ENCODE results near the gene HIC1. TPM values are rescaled to one million over a fixed set of nuclear protein-coding genes. Genes with fewer than 3 reads are reported as not detected.

Gene HIC1
- total and polyA plus RNA-seq, 2 experiments from 2014 or later: 0.17 to 0.26 TPM

GRCh38 chr17:2101448-2102257, 46.8 kb downstream of the HIC1 start:
- no peaks in the 10 kb centered on the region for H3F3A ChIP-seq (replicated peaks; ENCODE audit: low read depth)
- Mint-ChIP-seq H3K9me3 (no peaks in the 10 kb centered on the region), H3K27me3 (ENCODE audit: insufficient read depth, low read depth, poor library complexity) (no peaks in the 10 kb centered on the region), H3K4me1 (peaks cover 3% of the 10 kb centered on the region; the same call in 1 of the 3 replicates), H3K4me3 (no peak overlapping the region), H3K27ac (no peak overlapping the region), H3K36me3 (ENCODE audit: low read depth) (no peaks in the 10 kb centered on the region)
- no peak overlapping the region for H3K4me3 ChIP-seq
- H4K20me1 ChIP-seq (replicated peaks; ENCODE audit: insufficient read depth): no peaks in the 10 kb centered on the region
- no peak overlapping the region for H3K4me2 ChIP-seq
- no peaks in the 10 kb centered on the region for H3K9me2 ChIP-seq (ENCODE audit: insufficient read depth)
- H3K27me3 ChIP-seq (ENCODE audit: insufficient read depth): no peaks in the 10 kb centered on the region
- no peak for DNase-seq (ENCODE audit: low spot score)
- H2AFZ ChIP-seq: no peak overlapping the region
- no peak for ATAC-seq
- no peak overlapping the region for H3K27ac ChIP-seq (ENCODE audit: low read depth)
- no peaks in the 10 kb centered on the region for H3K36me3 ChIP-seq (ENCODE audit: insufficient read depth)
- TF ChIP-seq ZNF114 (CRISPR knock-in tag; IDR thresholded peaks at IDR 0.05) (no peak), NANOG (IDR thresholded peaks at IDR 0.05; ENCODE audit: borderline replicate concordance) (no peak), ZNF462 (CRISPR knock-in tag; IDR thresholded peaks at IDR 0.05) (no peak), JUNB (IDR thresholded peaks at IDR 0.05; ENCODE audit: unreplicated experiment) (no peak)
- no peaks in the 10 kb centered on the region for H3K79me2 ChIP-seq (replicated peaks; ENCODE audit: insufficient read depth)
- no peaks in the 10 kb centered on the region for H3K4me1 ChIP-seq (ENCODE audit: insufficient read depth)

All from GM23338 (cell line).